A549 (cell line): ENCODE data around the gene ARL4D.

Experiments used
- KDM1A ChIP-seq: fragments of 200-600 bp; sonication (generic); IDR thresholded peaks from 2 replicates; pipeline ENCODE4 v1.6.1; 2016; ENCODE audit warnings: low read depth, mild to moderate bottlenecking
- NR3C1 ChIP-seq: fragments of >200 bp; sonication (Bioruptor Twin); formaldehyde crosslinking; IDR thresholded peaks from 3 replicates; pipeline ENCODE4 v1.6.1; 2017
- POLR2A ChIP-seq: IDR thresholded peaks from 2 replicates; pipeline ENCODE4 v1.6.1; 2012; ENCODE audit warnings: mild to moderate bottlenecking, low read length
- ZFP36 ChIP-seq: fragments of 450-650 bp; IDR thresholded peaks from 2 replicates; pipeline ENCODE4 v1.6.1; 2014; ENCODE audit warnings: borderline replicate concordance; ENCODE audit not compliant: partially characterized antibody

- no peak for TF ChIP-seq KDM1A
- TF ChIP-seq NR3C1, result no peak
- TF ChIP-seq ZFP36, result no peak
- no peak for TF ChIP-seq POLR2A
These were observed 43.9 kb downstream of the ARL4D start for GRCh38 chr17:43442711-43443110.
